GM23338 (cell line): ENCODE measurements around the gene CD59. TPM values are rescaled to one million over a fixed set of nuclear protein-coding genes. Genes with fewer than 3 reads are reported as not detected.
A peak's percentile ranks its signal among the peaks of the same experiment; 100 is the strongest.

Experiments used
- ATAC-seq: fragments of 200-7000 bp; cut with Tn5 transposase; 3 replicates; pipeline ENCODE4 v1.9.1; 2020
- DNase-seq: peaks from one replicate; pipeline ENCODE4 v3.0.0-alpha.2; 2015; ENCODE audit warnings: low spot score
- H2AFZ ChIP-seq: fragments of 200-600 bp; sonication (generic); 2 replicates; pipeline ENCODE4 v1.8.0; 2016; ENCODE audit warnings: antibody characterized with exemption, mild to moderate bottlenecking, moderate library complexity
- H3F3A ChIP-seq: fragments of 200-600 bp; sonication (generic); replicated peaks from 2 replicates; pipeline ENCODE4 v1.8.0; 2017; ENCODE audit warnings: antibody characterized with exemption, mixed run types, low read depth
- H3K27ac ChIP-seq: fragments of 200-600 bp; sonication (generic); 2 replicates; pipeline ENCODE4 v1.6.1; 2016; ENCODE audit warnings: low read depth
- H3K27me3 ChIP-seq: fragments of 200-600 bp; sonication (generic); 2 replicates; pipeline ENCODE4 v1.8.0; 2016; ENCODE audit warnings: mild to moderate bottlenecking, mixed run types, moderate library complexity; ENCODE audit not compliant: insufficient read depth
- H3K36me3 ChIP-seq: fragments of 200-600 bp; sonication (generic); 2 replicates; pipeline ENCODE4 v1.8.0; 2016; ENCODE audit warnings: mild to moderate bottlenecking; ENCODE audit not compliant: insufficient read depth
- H3K4me1 ChIP-seq: fragments of 200-600 bp; sonication (generic); 2 replicates; pipeline ENCODE4 v1.8.0; 2016; ENCODE audit warnings: mild to moderate bottlenecking, moderate library complexity; ENCODE audit not compliant: insufficient read depth
- H3K4me2 ChIP-seq: fragments of 200-600 bp; sonication (generic); 2 replicates; pipeline ENCODE4 v1.7.1; 2017; ENCODE audit warnings: mixed run types
- H3K4me3 ChIP-seq: fragments of 200-600 bp; sonication (generic); 2 replicates; pipeline ENCODE4 v1.6.1; 2016; ENCODE audit warnings: mixed run types
- H3K79me2 ChIP-seq: fragments of 200-600 bp; sonication (generic); replicated peaks from 2 replicates; pipeline ENCODE4 v1.8.0; 2017; ENCODE audit warnings: mild to moderate bottlenecking; ENCODE audit not compliant: insufficient read depth
- H3K9me2 ChIP-seq: fragments of 200-600 bp; sonication (generic); 2 replicates; pipeline ENCODE4 v1.8.0; 2017; ENCODE audit not compliant: insufficient read depth
- H4K20me1 ChIP-seq: fragments of 200-600 bp; sonication (generic); replicated peaks from 2 replicates; pipeline ENCODE4 v1.8.0; 2017; ENCODE audit warnings: mild to moderate bottlenecking; ENCODE audit not compliant: insufficient read depth
- H3K27ac Mint-ChIP-seq: 2 replicates; pipeline ENCODE4 v1.8.0; 2020; ENCODE audit warnings: inconsistent platforms, mild to moderate bottlenecking, moderate library complexity, mixed read lengths
- H3K27me3 Mint-ChIP-seq: 3 replicates; pipeline ENCODE4 v1.8.0; 2022; ENCODE audit warnings: low read depth, mild to moderate bottlenecking, moderate library complexity, mixed read lengths, inconsistent platforms; ENCODE audit not compliant: insufficient read depth, poor library complexity
- H3K36me3 Mint-ChIP-seq: 3 replicates; pipeline ENCODE4 v1.8.0; 2021; ENCODE audit warnings: low read depth, mild to moderate bottlenecking, inconsistent platforms, moderate library complexity, mixed read lengths
- H3K4me1 Mint-ChIP-seq: 3 replicates; pipeline ENCODE4 v1.8.0; 2020; ENCODE audit warnings: mild to moderate bottlenecking, inconsistent platforms, mixed read lengths
- H3K4me3 Mint-ChIP-seq: 3 replicates; pipeline ENCODE4 v1.8.0; 2021; ENCODE audit warnings: moderate library complexity, mild to moderate bottlenecking, inconsistent platforms, mixed read lengths
- H3K9me3 Mint-ChIP-seq: 3 replicates; pipeline ENCODE4 v1.8.0; 2020; ENCODE audit warnings: moderate library complexity, mild to moderate bottlenecking, inconsistent platforms, mixed read lengths
- ETS1 ChIP-seq: IDR thresholded peaks from 2 replicates; pipeline ENCODE4 v1.6.1; 2016; ENCODE audit warnings: antibody characterized with exemption
- EZH2phosphoT487 ChIP-seq: fragments of 200-600 bp; sonication (generic); IDR thresholded peaks from one replicate; pipeline ENCODE4 v1.8.1; 2018; ENCODE audit warnings: antibody characterized with exemption; ENCODE audit not compliant: unreplicated experiment
- POLR2AphosphoS5 ChIP-seq: IDR thresholded peaks from 2 replicates; pipeline ENCODE4 v1.6.1; 2016; ENCODE audit warnings: antibody characterized with exemption, low read depth
- REST ChIP-seq: IDR thresholded peaks from one replicate; pipeline ENCODE4 v1.6.1; 2018; ENCODE audit warnings: antibody characterized with exemption; ENCODE audit not compliant: unreplicated experiment
- STAT1 ChIP-seq: IDR thresholded peaks from one replicate; pipeline ENCODE4 v1.6.1; 2016; ENCODE audit warnings: antibody characterized with exemption; ENCODE audit not compliant: unreplicated experiment
- ZNF331 ChIP-seq: fragments of 250-450 bp; sonication (Bioruptor Pico); IDR thresholded peaks from 2 replicates; pipeline ENCODE4 v1.5.0; 2020; ENCODE audit warnings: low read depth, mild to moderate bottlenecking, moderate library complexity
- ZNF462 ChIP-seq: fragments of 250-450 bp; sonication (Bioruptor Pico); IDR thresholded peaks from 2 replicates; pipeline ENCODE4 v1.5.0; 2020; ENCODE audit warnings: mild to moderate bottlenecking, moderate library complexity
- polyA plus RNA-seq: library from polyadenylated mRNA; unstranded; fragments of >200 nt; fragmentation: Nextera tagmentation; extraction: Ambion mirVana; gene quantifications from 2 replicates; pipeline ENCODE4 v1.2.1, GENCODE V29; 2016
- total RNA-seq: library from RNA; depleted of rRNA; stranded (reverse); fragments of >200 nt; shearing (Covaris generic); gene quantifications from 2 replicates; pipeline ENCODE4 v1.2.3, GENCODE V29; 2014

Gene CD59
- total and polyA plus RNA-seq, 2 experiments from 2014 or later: 41.5 to 86.6 TPM

GRCh38 chr11:33775832-33776470 lies 39.7 kb upstream of the CD59 start:
- Mint-ChIP-seq H3K4me3 (peak overlapping the region; percentile 85; the same call in 2 of the 3 replicates), H3K4me1 (peaks cover 50% of the 10 kb centered on the region), H3K9me3 (no peaks in the 10 kb centered on the region), H3K36me3 (no peaks in the 10 kb centered on the region), H3K27ac (no peak overlapping the region), H3K27me3 (peaks cover 24% of the 10 kb centered on the region)
- Histone ChIP-seq H3K27me3 (peaks cover 29% of the 10 kb centered on the region), H3K79me2 (peaks cover 20% of the 10 kb centered on the region), H3K4me1 (peaks cover 48% of the 10 kb centered on the region), H3F3A (no peaks in the 10 kb centered on the region), H3K27ac (no peak overlapping the region), H4K20me1 (peaks cover 20% of the 10 kb centered on the region), H3K4me2 (peak overlapping the region; percentile 98; the same call in 1 of the 2 replicates), H3K36me3 (no peaks in the 10 kb centered on the region), H2AFZ (no peak overlapping the region), H3K4me3 (no peak overlapping the region), H3K9me2 (peaks cover 5% of the 10 kb centered on the region; the same call in 1 of the 2 replicates)
- DNase-seq (no peak), ATAC-seq (no peak)
- TF ChIP-seq ZNF462 (CRISPR knock-in tag) (no peak), ETS1 (no peak), ZNF331 (CRISPR knock-in tag) (no peak), POLR2AphosphoS5 (no peak), REST (no peak), EZH2phosphoT487 (no peak), STAT1 (no peak)
